ENCODE results near the gene AKR1C8.
"Not testable (repeated sequence)": the region's sequence is repeated elsewhere in the genome, so short reads cannot be mapped to it uniquely, and the experiment has no call there.

Gene AKR1C8

DNA sequence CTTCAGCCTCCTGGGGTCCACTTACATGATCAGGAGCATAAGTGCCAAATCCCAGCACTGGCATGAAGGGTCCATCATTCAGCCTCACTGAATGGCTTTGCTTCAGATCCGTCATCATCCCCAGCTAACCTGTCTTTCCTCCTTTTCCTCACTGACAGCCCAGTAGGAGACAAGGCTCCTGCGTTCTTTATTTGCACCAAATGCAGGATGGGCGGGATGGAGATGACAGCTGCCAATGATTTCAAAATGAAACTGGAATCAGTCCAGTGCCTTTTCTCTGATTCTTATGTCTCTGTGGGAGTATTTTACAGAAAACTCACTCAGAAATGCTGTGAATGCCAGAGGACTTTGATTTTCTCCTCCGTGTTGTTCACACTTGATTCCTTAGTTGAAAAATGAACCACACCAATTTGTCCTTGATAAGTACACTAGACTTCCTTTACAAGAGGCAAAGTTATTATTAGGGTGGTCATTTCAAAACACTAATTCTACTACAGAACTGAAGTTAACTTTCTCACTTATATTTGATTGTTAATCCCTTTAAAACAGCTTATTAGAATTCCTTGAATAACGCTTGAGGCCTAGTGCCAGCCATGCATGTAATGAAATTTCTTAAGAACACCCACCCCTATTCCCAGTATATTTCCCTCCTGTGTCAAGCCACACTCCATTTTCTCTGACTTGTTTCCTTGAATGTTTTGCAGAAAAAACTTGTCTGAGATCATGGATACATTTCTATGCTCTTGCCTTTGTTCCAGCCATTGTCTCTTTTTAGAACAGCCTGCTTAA is at the start of gene AKR1C8:
Gene AKR1C8, minus strand, starts transcription at position 164 of the 789 bp plus-strand sequence. Its CDS starts 46 bp downstream, at position 118.
- no peak within 1 kb of the TSS for H3K4me3 ChIP-seq (ENCODE audit: low read depth, low read length)
- TF ChIP-seq, protein P1, sequence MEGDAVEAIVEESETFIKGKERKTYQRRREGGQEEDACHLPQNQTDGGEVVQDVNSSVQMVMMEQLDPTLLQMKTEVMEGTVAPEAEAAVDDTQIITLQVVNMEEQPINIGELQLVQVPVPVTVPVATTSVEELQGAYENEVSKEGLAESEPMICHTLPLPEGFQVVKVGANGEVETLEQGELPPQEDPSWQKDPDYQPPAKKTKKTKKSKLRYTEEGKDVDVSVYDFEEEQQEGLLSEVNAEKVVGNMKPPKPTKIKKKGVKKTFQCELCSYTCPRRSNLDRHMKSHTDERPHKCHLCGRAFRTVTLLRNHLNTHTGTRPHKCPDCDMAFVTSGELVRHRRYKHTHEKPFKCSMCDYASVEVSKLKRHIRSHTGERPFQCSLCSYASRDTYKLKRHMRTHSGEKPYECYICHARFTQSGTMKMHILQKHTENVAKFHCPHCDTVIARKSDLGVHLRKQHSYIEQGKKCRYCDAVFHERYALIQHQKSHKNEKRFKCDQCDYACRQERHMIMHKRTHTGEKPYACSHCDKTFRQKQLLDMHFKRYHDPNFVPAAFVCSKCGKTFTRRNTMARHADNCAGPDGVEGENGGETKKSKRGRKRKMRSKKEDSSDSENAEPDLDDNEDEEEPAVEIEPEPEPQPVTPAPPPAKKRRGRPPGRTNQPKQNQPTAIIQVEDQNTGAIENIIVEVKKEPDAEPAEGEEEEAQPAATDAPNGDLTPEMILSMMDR (IDR thresholded peaks at IDR 0.05; ENCODE audit: low read depth, low read length), result no peak

DNA sequence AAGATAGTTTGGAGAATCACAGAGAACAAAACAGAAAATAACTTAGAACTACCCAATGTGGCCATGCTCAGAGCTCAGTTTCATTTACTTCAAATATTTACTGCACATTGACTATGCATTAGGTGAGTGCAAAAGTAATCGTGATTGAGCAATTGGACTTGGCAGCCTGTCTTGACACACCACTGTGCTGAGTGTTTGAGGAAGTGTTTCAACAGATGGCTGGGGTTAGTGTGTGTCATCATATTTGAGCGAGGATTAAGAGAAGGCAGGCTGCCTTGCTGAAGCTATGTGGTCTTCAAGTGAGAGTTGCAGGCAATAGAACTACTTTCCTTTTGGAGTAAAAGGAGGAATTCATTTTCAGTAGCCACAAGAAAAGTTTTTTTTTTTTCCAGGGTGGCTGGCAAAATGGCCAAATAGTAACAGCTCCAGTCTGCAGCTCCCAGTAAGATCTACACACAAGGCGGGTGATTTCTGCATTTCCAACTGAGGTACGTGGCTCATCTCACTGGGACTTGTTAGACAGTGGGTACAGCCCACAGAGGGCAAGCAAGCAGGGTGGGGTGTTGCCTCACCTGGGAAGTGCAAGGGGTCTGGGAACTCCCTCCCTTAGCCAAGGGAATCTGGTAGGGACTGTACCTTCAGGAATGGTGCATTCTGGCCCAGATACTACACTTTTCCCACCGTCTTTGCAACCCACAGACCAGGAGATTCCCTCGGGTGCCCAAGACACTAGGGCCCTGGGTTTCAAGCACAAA is 49.3 kb upstream of the AKR1C8 start:
- no peak overlapping the region for H3K4me3 ChIP-seq (ENCODE audit: low read depth, low read length)
- TF ChIP-seq, protein P1 (IDR thresholded peaks at IDR 0.05; ENCODE audit: low read depth, low read length), result no peak

- TF ChIP-seq, protein P1 (IDR thresholded peaks at IDR 0.05; ENCODE audit: low read depth, low read length), result no peak
- no peak overlapping the region for H3K4me3 ChIP-seq (ENCODE audit: low read depth, low read length)
Observed at GRCh38 chr10:5233324-5233723, 48.4 kb upstream of the AKR1C8 start.

DNA sequence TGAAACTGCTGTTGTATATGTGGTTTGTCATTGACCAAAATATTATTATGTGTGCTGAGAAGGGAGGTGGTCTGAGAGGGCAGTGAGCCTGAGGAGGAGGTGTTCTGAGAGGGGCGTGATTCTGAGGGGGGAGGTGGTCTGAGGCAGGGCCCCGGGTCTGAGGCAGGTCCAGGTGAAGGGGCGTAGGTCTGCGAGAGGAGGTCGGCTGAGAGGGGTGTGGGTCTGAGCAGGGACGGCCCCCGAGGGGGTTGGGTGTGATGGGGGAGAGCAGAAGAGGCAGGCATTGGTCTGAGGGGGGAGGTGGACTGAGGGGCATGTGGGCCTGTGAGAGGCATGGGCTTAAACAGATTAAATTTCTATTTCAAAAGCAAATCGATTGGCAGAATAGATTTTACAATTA is 44.1 kb upstream of the AKR1C8 start:
- no peak overlapping the region for H3K4me3 ChIP-seq (ENCODE audit: low read depth, low read length)
- TF ChIP-seq, protein P1 (IDR thresholded peaks at IDR 0.05; ENCODE audit: low read depth, low read length), result no peak

- not testable (repeated sequence) for H3K4me3 ChIP-seq (ENCODE audit: low read depth, low read length)
Observed at GRCh38 chr10:5222942-5223341, 38.0 kb upstream of the AKR1C8 start.

- TF ChIP-seq, protein P1 (IDR thresholded peaks at IDR 0.05; ENCODE audit: low read depth, low read length), result no peak
Observed at GRCh38 chr10:5219262-5219661, 34.3 kb upstream of the AKR1C8 start.

DNA sequence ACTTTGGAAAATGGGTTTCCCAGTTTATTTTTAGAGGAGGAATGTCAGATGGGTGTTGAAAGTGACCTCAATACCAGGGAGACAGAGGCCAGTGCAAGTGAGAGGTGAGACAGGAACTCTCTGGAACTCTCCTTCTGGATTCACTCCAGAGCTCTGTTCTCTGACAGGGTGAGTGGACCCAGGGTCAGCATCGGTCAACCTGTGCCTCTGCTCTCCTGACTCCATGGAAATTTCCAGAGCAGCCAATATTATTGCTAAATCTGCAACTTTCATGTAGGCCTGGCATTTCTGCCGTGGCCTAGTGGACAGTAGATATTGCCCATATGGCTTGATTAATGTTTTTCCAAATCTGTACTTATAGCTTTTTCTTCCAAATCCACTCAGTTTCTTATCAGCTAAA is 31.9 kb upstream of the AKR1C8 start:
- no peak overlapping the region for H3K4me3 ChIP-seq (ENCODE audit: low read depth, low read length)
- TF ChIP-seq, protein P1 (IDR thresholded peaks at IDR 0.05; ENCODE audit: low read depth, low read length), result no peak

More at GRCh38 chr10:5219262-5219661, 34.3 kb upstream of the AKR1C8 start:
- H3K4me3 ChIP-seq (ENCODE audit: low read depth, low read length), result no peak overlapping the region

All from WI38 (cell line).